Measurements from ENCODE around the gene CDC7.
"Not testable (repeated sequence)": the region's sequence is repeated elsewhere in the genome, so short reads cannot be mapped to it uniquely, and the experiment has no call there.

The CDC7 gene

GRCh38 chr1:91500756-91501522 lies at the start of gene CDC7:
CDC7 (plus strand) TSS chr1:91500851; CDS start chr1:91501717, 866 bp downstream.
- peak; percentile 90 for DNase-seq (ENCODE audit: low spot score)
- in situ Hi-C loops (cut with MboI; ENCODE audit: low pct_unique_long_range_greater_than_20kb, low sequenced_read_pairs, unreplicated experiment): loop anchor here (25.0 kb wide), 2 partner anchors 386 to 1111 kb away; partner anchors contain the start of gene TGFBR3
- TF ChIP-seq, protein P1, sequence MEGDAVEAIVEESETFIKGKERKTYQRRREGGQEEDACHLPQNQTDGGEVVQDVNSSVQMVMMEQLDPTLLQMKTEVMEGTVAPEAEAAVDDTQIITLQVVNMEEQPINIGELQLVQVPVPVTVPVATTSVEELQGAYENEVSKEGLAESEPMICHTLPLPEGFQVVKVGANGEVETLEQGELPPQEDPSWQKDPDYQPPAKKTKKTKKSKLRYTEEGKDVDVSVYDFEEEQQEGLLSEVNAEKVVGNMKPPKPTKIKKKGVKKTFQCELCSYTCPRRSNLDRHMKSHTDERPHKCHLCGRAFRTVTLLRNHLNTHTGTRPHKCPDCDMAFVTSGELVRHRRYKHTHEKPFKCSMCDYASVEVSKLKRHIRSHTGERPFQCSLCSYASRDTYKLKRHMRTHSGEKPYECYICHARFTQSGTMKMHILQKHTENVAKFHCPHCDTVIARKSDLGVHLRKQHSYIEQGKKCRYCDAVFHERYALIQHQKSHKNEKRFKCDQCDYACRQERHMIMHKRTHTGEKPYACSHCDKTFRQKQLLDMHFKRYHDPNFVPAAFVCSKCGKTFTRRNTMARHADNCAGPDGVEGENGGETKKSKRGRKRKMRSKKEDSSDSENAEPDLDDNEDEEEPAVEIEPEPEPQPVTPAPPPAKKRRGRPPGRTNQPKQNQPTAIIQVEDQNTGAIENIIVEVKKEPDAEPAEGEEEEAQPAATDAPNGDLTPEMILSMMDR (IDR thresholded peaks at IDR 0.05; ENCODE audit: extremely low read depth, insufficient read depth, missing control alignments): no peak

DNA sequence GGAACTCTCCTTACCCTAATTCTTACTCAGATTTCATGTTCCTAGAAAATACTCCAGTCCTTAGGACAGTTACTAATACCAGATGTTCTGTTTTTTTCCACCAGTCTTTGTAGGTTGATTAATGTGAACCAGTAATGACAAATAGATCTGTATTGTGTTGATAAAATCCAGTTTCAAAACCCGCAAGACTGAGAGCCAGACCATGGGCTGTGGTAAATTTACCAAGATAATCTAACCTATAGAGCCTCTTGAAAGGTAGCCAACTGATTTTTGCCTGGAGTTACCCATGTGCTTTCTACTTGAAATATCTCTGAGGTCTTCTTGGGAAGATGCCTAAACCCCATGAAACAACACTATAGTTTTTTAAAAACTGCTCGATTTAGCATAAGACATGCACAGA lies 46.5 kb upstream of the CDC7 start:
- DNase-seq (ENCODE audit: low spot score): no peak
- in situ Hi-C loops (cut with MboI; ENCODE audit: low pct_unique_long_range_greater_than_20kb, low sequenced_read_pairs, unreplicated experiment): no loop called here
- TF ChIP-seq, protein P1 (IDR thresholded peaks at IDR 0.05; ENCODE audit: extremely low read depth, insufficient read depth, missing control alignments): no peak

- in situ Hi-C loops (cut with MboI; ENCODE audit: low pct_unique_long_range_greater_than_20kb, low sequenced_read_pairs, unreplicated experiment): no loop called here
- no peak for DNase-seq (ENCODE audit: low spot score)
- TF ChIP-seq, protein P1 (IDR thresholded peaks at IDR 0.05; ENCODE audit: extremely low read depth, insufficient read depth, missing control alignments): no peak
These were observed 45.3 kb upstream of the CDC7 start for GRCh38 chr1:91455334-91455733.

GRCh38 chr1:91455896-91456295 lies 44.8 kb upstream of the CDC7 start:
- TF ChIP-seq, protein P1 (IDR thresholded peaks at IDR 0.05; ENCODE audit: extremely low read depth, insufficient read depth, missing control alignments): no peak
- DNase-seq (ENCODE audit: low spot score): no peak
- in situ Hi-C loops (cut with MboI; ENCODE audit: low pct_unique_long_range_greater_than_20kb, low sequenced_read_pairs, unreplicated experiment): no loop called here

GRCh38 chr1:91465350-91465749 lies 35.3 kb upstream of the CDC7 start:
- DNase-seq (ENCODE audit: low spot score); in situ Hi-C loops (cut with MboI; ENCODE audit: low pct_unique_long_range_greater_than_20kb, low sequenced_read_pairs, unreplicated experiment): not testable (repeated sequence)

DNA sequence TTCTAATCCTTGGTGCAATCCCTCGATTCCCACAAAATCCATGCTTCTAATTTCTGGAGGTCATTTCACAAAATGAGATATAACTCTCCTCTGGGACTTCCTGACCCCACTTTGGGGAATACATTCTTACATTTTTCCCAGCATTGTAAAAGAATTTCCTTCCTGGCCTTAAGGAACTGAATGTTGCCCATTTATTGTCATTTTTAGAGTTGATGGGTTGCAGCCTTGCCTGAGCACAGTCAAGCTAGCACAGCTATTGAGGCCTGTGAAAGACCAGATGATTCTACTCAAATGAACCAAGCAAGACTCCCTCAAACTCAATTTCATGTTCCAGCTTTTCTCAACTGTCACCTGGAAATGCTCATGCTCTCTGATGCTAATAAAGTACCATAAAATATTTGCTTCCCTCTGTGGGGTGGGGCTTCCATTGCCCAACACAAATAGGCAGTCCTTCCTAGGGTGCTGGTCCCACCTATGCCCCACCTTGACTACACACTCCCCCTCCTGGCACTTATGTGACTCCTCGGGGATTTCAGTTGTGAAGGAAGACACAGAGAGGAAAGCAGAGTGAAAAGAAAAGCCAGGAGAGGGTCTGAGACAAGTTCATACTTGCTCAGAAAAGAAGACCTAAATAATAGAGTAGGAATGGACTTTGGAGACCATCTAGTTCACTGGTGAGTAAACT lies 24.0 kb upstream of the CDC7 start:
- TF ChIP-seq, protein P1 (IDR thresholded peaks at IDR 0.05; ENCODE audit: extremely low read depth, insufficient read depth, missing control alignments): no peak
- in situ Hi-C loops (cut with MboI; ENCODE audit: low pct_unique_long_range_greater_than_20kb, low sequenced_read_pairs, unreplicated experiment): no loop called here
- DNase-seq (ENCODE audit: low spot score): no peak

DNA sequence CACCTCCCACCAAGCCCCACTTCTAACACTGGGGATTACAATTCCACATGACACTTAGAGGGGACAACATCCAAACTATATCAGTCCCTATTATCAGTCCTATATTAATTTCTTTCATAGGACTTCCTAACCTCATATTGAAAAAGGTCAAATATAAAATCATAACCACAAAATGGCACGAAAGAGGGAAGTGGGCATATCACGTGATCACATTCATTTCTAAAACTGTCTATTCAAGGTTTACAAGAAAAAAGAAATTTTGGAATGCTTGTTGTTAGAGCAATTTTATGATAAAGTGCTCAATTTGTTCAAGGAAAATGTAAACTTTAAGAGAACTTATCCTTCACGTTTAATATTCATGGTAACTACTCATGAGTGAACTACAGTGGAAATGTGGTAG lies 13.2 kb upstream of the CDC7 start:
- no peak for DNase-seq (ENCODE audit: low spot score)
- TF ChIP-seq, protein P1 (IDR thresholded peaks at IDR 0.05; ENCODE audit: extremely low read depth, insufficient read depth, missing control alignments): no peak
- in situ Hi-C loops (cut with MboI; ENCODE audit: low pct_unique_long_range_greater_than_20kb, low sequenced_read_pairs, unreplicated experiment): no loop called here

Measured in GM13977 (cell line).